Heart left ventricle (tissue), 13 donors: Measurements from ENCODE around the gene GALM.

Source experiments
- CTCF ChIP-seq, 12 donors: fragments of 200-600 bp; sonication (generic) in 4 of 12; IDR thresholded peaks; one replicate each; pipeline versions ENCODE4 v1.5.0 to v1.8.0; 2018 to 2022; ENCODE audit warnings: antibody characterized with exemption in 12 of 12, mild to moderate bottlenecking in 5 of 12
- POLR2A ChIP-seq, 2 donors: fragments of 450-650 bp; IDR thresholded peaks; one replicate each; pipeline ENCODE4 v1.6.1; 2017; ENCODE audit warnings: antibody characterized with exemption in 2 of 2, mild to moderate bottlenecking in 2 of 2, moderate library complexity in 2 of 2
- donor health status: ischemic (EF 13 %, LVEDD 7.1; RV severe dilation, severe dysfunction).
- donor health status: DM: no; HTN: yes; CAD: no.
- donor health status: DM: no; HTN: no; CAD: no.
- donor health status: ischemic (EF 25% LVEDD 6.9; RV normal size, moderate dysfunction).
- donor health status: ischemic (EF 25% LVEDD 5.7; RV mildly dilated, moderate dysfunction).
- donor health status: ischemic (EF 35%, LVEDD 5.7; RV mildly dilated, moderate dysfunction).
- donor health status: nonischemic (EF 11% LVEDD 7.7; RV severe dilation, severe dysfunction).
- donor health status: DM: yes; HTN: yes; CAD: no.
- donor health status: PGD.
- donor health status: ischemic (EF 29% LVEDD 5.4; RV normal size, mild dysfunction).
- donor health status: nonischemic (EF 23%, LVEDD 6.1; RV moderate dilation, normal function).

- TF ChIP-seq CTCF (IDR thresholded peaks at IDR 0.05), result no peak
- no peak for TF ChIP-seq POLR2A (IDR thresholded peaks at IDR 0.05)
Observed at GRCh38 chr2:38748943-38749804, 83.3 kb downstream of the GALM start.
